Panc1 (cell line): Measurements from ENCODE around the gene ZXDA.

Source experiments
- CTCF ChIP-seq: fragments of 450-650 bp; IDR thresholded peaks from 2 replicates; pipeline ENCODE4 v1.5.1; 2017; ENCODE audit warnings: mild to moderate bottlenecking
- REST ChIP-seq, 2 experiments: IDR thresholded peaks; 2 replicates each; pipeline ENCODE4 v1.6.1; 2011 to 2012; ENCODE audit warnings: low read depth in 2 of 2, control low read depth in 1 of 2, low read length in 1 of 2, mild to moderate bottlenecking in 1 of 2, moderate library complexity in 1 of 2; ENCODE audit not compliant: insufficient read depth in 1 of 2
- SIN3A ChIP-seq: IDR thresholded peaks from 2 replicates; pipeline ENCODE4 v1.6.1; 2012; ENCODE audit warnings: low read depth, mild to moderate bottlenecking, low read length, moderate library complexity, borderline replicate concordance; ENCODE audit not compliant: insufficient read depth

- TF ChIP-seq SIN3A (no peak), CTCF (no peak), REST (IDR thresholded peaks at IDR 0.05; ENCODE audit: insufficient read depth in 1 of 2, low read depth in 2 of 2, low read length in 1 of 2) (no peak)
Measured at GRCh38 chrX:57951666-57952319, 41.5 kb upstream of the ZXDA start.
